MCF 10A (cell line): ENCODE data around the gene POLR3K. TPM values are rescaled to one million over a fixed set of nuclear protein-coding genes. Genes with fewer than 3 reads are reported as not detected.
A peak's percentile ranks its signal among the peaks of the same experiment; 100 is the strongest.

ENCODE experiments used
- BruUV-seq: library from RNA; stranded (reverse); fragments of 400-500 nt; replicated peaks from 2 replicates; lab custom pipeline; 2021; lab: Mats Ljungman, UMichigan
- CTCF ChIA-PET: fragments of 300-600 bp; sonication (Branson Sonifier 250); formaldehyde crosslinking; extraction: SDS; loops from one replicate; lab custom pipeline; 2021; ENCODE audit warnings: antibody characterized with exemption, inconsistent platforms; lab: Yijun Ruan, JAX
- POLR2A ChIA-PET: fragments of 300-600, 350-650 bp; sonication (Branson Sonifier 250); formaldehyde crosslinking; extraction: SDS; loops from one replicate; lab custom pipeline; 2020; ENCODE audit warnings: antibody characterized with exemption, inconsistent platforms; lab: Yijun Ruan, JAX
- DNase-seq: peaks from one replicate; pipeline ENCODE4 v3.0.0-alpha.2; 2018; ENCODE audit not compliant: unreplicated experiment
- H3K27ac Mint-ChIP-seq: one replicate; pipeline ENCODE4 v1.8.0; 2022; ENCODE audit warnings: mild to moderate bottlenecking, low read depth, mixed read lengths; ENCODE audit not compliant: unreplicated experiment
- H3K27me3 Mint-ChIP-seq: one replicate; pipeline ENCODE4 v1.8.0; 2022; ENCODE audit warnings: mixed read lengths; ENCODE audit not compliant: insufficient read depth, unreplicated experiment
- H3K36me3 Mint-ChIP-seq: one replicate; pipeline ENCODE4 v1.8.0; 2022; ENCODE audit warnings: mild to moderate bottlenecking, moderate library complexity, mixed read lengths; ENCODE audit not compliant: insufficient read depth, unreplicated experiment
- H3K4me1 Mint-ChIP-seq: one replicate; pipeline ENCODE4 v1.8.0; 2022; ENCODE audit warnings: mixed read lengths; ENCODE audit not compliant: insufficient read depth, unreplicated experiment
- H3K4me3 Mint-ChIP-seq: one replicate; pipeline ENCODE4 v1.8.0; 2022; ENCODE audit warnings: mild to moderate bottlenecking, moderate library complexity, mixed read lengths; ENCODE audit not compliant: unreplicated experiment
- H3K9me3 Mint-ChIP-seq: one replicate; pipeline ENCODE4 v1.8.0; 2022; ENCODE audit warnings: mixed read lengths; ENCODE audit not compliant: unreplicated experiment
- intact Hi-C: fragments of 100-400 bp; cut with micrococcal nuclease; formaldehyde crosslinking; loops from 2 replicates; pipeline ENCODE4 v1.14.1; 2022
- total RNA-seq: library from RNA; stranded (reverse); gene quantifications from 2 replicates; pipeline ENCODE4 v1.2.3, GENCODE V29; 2022
- TF ChIP-seq, protein P1 (sequence below): fragments of 200-600 bp; IDR thresholded peaks from one replicate; pipeline ENCODE4 v1.8.0; 2022; ENCODE audit warnings: antibody characterized with exemption, mild to moderate bottlenecking; ENCODE audit not compliant: unreplicated experiment

POLR3K gene
- total RNA-seq, 1 experiment from 2014 or later = 19.2 TPM

DNA sequence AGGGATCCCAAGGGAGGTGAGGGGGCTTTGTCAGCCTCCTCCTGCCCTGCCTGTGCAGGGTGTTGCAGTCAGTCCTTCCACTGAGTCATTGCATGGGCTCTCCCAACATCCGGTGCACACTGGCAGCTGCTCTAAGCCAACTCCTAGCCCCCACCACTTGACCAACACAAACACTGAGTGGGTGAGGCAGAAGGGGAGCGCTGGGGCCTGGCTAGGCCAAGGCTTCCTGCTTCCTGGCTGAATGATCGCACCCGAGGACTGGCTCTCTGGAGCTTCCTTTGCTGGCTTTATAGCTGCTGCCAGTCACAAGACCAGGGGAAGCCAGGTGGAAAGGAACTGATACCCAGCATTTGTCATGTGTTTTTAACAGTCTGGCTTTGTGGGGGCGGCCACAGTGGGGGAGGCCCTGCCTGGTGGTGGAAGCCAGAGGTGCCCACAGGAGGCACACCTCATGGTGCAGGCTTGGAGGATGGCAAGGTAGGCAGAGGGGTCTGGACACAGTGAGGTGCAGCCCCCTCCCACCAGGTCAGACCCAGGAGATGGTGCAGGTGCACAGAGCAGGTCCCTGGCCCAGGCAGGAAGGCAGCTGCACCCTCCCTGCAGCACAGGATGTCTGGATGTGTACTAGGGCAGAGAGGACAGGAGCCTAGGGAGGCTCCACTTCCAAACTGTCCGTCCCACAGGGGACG, 31.5 kb upstream of the POLR3K start:
- Mint-ChIP-seq H3K4me1 (peaks cover 8% of the 10 kb centered on the region), H3K36me3 (peaks cover 51% of the 10 kb centered on the region), H3K27me3 (no peaks in the 10 kb centered on the region), H3K9me3 (no peaks in the 10 kb centered on the region), H3K27ac (peak overlapping the region; percentile 73), H3K4me3 (no peak overlapping the region)
- ChIA-PET CTCF (interaction anchor here (0.9 to 1.7 kb wide), 5 partner anchors 9 to 277 kb away, joined by 3 to 8 read pairs (median 4); no protein-coding TSS in a partner anchor), POLR2A (interaction anchor here (1.3 to 1.8 kb wide), 2 partner anchors 9 to 12 kb away, joined by 4 to 8 read pairs; no protein-coding TSS in a partner anchor)
- no TSS peak for BruUV-seq
- intact Hi-C loops = no loop called here
- DNase-seq = peak; percentile 82
- TF ChIP-seq, protein P1, sequence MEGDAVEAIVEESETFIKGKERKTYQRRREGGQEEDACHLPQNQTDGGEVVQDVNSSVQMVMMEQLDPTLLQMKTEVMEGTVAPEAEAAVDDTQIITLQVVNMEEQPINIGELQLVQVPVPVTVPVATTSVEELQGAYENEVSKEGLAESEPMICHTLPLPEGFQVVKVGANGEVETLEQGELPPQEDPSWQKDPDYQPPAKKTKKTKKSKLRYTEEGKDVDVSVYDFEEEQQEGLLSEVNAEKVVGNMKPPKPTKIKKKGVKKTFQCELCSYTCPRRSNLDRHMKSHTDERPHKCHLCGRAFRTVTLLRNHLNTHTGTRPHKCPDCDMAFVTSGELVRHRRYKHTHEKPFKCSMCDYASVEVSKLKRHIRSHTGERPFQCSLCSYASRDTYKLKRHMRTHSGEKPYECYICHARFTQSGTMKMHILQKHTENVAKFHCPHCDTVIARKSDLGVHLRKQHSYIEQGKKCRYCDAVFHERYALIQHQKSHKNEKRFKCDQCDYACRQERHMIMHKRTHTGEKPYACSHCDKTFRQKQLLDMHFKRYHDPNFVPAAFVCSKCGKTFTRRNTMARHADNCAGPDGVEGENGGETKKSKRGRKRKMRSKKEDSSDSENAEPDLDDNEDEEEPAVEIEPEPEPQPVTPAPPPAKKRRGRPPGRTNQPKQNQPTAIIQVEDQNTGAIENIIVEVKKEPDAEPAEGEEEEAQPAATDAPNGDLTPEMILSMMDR = no peak

- TF ChIP-seq, protein P1 = no peak
- Mint-ChIP-seq H3K27me3 (no peaks in the 10 kb centered on the region), H3K9me3 (no peaks in the 10 kb centered on the region), H3K27ac (peak overlapping the region; percentile 6), H3K36me3 (peaks cover 57% of the 10 kb centered on the region), H3K4me1 (peaks cover 8% of the 10 kb centered on the region), H3K4me3 (no peak overlapping the region)
- intact Hi-C loops = no loop called here
- no TSS peak for BruUV-seq
- ChIA-PET POLR2A (interaction anchor here (1.8 kb wide), 1 partner anchor 10 kb away, joined by 8 read pairs; no protein-coding TSS in a partner anchor), CTCF (interaction anchor here (0.6 to 1.6 kb wide), 5 partner anchors 10 to 440 kb away, joined by 3 to 5 read pairs (median 4); partner anchors contain the start of genes POLR3K and SNRNP25)
- no peak for DNase-seq
These were observed 30.6 kb upstream of the POLR3K start for GRCh38 chr16:83781-84615.

- peak overlapping the region; percentile 6 for H3K27ac Mint-ChIP-seq
These were observed 29.7 kb upstream of the POLR3K start for GRCh38 chr16:83060-83603.

More at GRCh38 chr16:83060-83603, 29.7 kb upstream of the POLR3K start:
- no peaks in the 10 kb centered on the region for H3K9me3 Mint-ChIP-seq
- no peak overlapping the region for H3K4me3 Mint-ChIP-seq
- no peak for DNase-seq
- ChIA-PET POLR2A (no interaction called here), CTCF (interaction anchor here (0.6 to 1.6 kb wide), 6 partner anchors 11 to 441 kb away, joined by 3 to 5 read pairs (median 4); partner anchors contain the start of genes POLR3K and SNRNP25)
- H3K4me1 Mint-ChIP-seq = peaks cover 8% of the 10 kb centered on the region
- TF ChIP-seq, protein P1 = no peak
- intact Hi-C loops = no loop called here
- no peaks in the 10 kb centered on the region for H3K27me3 Mint-ChIP-seq
- BruUV-seq = no TSS peak
- H3K36me3 Mint-ChIP-seq = peaks cover 51% of the 10 kb centered on the region
